Islet precursor cell (in vitro differentiated cells): ENCODE results near the gene PCA3.
"Not testable (repeated sequence)": the region's sequence is repeated elsewhere in the genome, so short reads cannot be mapped to it uniquely, and the experiment has no call there.

ENCODE experiments used
- DNase-seq: peaks from one replicate; pipeline ENCODE4 v3.0.0-alpha.2; 2018

The PCA3 gene

DNA sequence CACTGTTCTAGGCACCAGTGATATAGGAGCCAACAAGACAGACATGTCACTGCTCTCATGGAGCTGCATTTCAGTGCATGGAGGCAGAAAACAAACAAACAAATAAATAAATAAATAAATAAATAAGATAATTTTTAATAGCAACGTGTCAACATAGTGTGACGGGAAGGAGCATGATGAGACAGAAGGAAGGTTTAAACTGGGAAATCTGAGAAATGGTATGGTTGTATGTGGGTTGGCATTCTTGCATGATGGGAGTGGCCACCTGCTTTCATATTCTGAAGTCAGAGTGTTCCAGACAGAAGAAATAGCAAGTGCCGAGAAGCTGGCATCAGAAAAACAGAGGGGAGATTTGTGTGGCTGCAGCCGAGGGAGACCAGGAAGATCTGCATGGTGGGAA is at the start of gene PCA3:
Gene PCA3 (plus strand): TSS at position 301 of the 400 bp plus-strand sequence.
- no peak for DNase-seq

DNA sequence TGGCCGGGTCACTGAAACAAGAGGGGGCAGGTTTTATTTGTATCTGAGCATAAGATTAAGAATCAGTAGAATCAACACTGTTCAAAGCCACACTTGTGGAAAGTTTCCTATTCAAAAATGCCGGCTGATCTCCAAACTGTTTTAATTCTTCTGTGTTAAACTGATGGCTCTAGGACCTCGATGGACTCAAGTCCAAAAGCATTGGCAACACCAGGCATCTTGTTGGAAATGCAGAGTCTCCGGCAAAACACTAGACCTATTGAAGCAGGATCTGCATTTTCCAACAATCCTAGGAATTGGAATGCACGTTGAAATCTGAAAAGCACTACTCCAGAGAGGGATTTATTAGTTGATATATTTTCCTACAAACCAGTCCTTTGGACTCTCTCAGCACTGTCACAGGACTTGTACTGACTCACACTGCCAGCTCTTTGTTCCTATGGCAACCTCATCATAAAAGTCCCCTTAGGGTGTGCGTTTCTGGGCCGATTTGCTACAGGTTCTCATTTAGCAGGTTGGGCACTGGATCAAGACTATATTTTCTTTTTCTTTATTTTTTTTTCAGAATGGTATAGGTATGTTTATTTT is 48.1 kb upstream of the PCA3 start:
- DNase-seq: no peak

DNA sequence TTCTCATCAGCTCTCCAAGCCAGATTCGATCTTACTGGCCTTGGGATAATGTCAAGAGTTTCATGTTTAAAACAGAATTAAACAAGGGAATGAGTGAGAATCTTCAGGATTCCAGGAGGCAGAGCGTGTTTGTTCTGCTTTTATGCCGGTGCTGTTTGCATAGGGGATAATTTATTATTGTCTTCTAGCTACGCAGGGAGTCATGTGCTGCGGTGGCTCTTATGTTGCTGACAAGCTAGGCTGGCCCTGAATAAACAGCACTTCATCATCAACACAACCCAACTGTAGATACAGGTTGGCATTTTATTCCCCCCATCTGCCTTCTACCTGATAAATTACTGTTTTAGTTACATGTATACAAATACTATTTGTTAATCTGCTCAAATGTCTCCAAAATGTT is 47.1 kb upstream of the PCA3 start:
- no peak for DNase-seq

DNA sequence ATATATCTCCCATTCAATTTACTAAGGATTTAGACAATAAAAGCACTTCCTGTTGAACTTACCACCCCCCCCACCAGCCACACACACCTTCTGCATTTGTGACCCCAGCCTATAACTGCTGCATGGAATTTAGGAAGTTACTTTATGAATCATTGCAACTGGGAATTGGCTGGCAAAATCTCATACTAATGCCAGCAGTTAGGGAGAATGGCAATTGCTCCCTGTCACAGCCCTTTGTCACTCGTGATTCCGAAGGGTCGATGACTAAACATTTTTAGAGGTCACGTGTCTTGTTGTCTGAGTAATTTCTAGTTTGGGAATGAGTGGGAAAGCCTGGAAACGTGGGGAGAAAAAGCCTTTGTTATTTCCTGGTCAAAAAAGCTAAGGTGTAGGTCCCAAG is 46.6 kb upstream of the PCA3 start:
- no peak for DNase-seq

GRCh38 chr9:76718166-76718565 is 46.1 kb upstream of the PCA3 start:
- no peak for DNase-seq

DNA sequence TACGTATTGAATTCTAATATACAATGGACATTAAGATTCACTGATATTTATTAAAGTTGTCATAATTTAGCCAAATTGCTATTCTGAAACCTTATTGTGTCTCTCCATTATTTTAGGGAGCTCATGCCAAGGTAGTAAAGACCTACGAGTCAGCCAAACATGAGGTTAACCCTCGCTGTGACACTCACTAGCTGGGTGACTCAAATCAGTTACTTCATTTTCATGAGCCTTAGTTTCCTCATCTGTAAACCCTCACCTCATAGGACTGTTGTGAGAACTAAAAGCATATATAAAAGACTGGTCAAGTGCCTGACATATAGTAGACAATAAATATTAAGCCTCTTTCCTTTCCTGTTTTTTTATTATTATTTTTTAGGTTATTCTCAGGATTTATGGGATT is 44.0 kb upstream of the PCA3 start:
- DNase-seq: no peak

DNA sequence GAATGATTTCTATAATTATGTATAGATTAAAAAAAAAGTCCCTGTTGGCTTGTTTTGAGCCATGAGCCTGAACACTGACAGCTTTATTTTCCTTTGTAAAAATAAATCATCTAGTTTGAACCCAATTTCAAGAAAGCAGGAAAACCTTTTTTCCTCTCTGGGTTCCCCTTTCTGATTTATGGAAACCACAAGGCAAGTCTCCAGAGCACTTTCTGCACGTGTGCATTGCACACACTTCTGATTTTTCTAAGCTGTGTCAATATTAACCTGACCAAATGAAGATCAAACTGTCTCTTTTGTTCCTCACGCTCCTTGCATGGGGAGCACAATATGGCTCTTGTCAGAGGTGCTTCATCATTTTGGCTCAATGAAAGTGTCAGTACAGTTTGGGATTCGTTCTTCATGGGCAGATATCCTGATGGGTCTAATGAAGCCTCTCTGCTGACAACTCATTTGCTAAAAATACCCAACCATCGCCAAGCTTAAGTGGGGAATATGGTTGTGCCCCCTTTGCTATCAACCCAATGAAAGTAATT is 39.2 kb upstream of the PCA3 start:
- no peak for DNase-seq

GRCh38 chr9:76725885-76726284 is 38.4 kb upstream of the PCA3 start:
- no peak for DNase-seq

- no peak for DNase-seq
Observed at GRCh38 chr9:76729116-76729515, 35.1 kb upstream of the PCA3 start.

GRCh38 chr9:76729980-76730737 is 34.1 kb upstream of the PCA3 start:
- DNase-seq: no peak

DNA sequence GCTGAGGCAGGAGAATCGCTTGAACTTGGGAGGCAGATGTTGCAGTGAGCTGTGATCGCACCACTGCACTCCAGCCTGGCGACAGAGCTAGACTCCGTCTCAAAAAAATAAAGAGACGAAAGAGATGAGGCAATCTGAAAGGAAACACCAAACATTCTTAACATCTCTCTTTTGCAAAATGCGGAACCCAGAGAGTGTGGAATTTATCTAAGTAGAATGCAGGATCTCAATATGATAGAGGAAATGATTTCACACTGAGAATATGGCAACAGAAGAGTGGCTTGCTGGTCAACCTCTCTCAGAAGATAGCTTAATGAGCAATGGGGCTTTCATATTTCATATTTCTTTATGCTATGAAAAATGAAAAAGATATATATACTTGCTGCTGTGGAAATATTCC is 33.4 kb upstream of the PCA3 start:
- no peak for DNase-seq

- no peak for DNase-seq
Observed at GRCh38 chr9:76732341-76732958, 31.8 kb upstream of the PCA3 start.

- DNase-seq: no peak
Observed at GRCh38 chr9:76733096-76733495, 31.1 kb upstream of the PCA3 start.

GRCh38 chr9:76734716-76735115 is 29.5 kb upstream of the PCA3 start:
- no peak for DNase-seq

DNA sequence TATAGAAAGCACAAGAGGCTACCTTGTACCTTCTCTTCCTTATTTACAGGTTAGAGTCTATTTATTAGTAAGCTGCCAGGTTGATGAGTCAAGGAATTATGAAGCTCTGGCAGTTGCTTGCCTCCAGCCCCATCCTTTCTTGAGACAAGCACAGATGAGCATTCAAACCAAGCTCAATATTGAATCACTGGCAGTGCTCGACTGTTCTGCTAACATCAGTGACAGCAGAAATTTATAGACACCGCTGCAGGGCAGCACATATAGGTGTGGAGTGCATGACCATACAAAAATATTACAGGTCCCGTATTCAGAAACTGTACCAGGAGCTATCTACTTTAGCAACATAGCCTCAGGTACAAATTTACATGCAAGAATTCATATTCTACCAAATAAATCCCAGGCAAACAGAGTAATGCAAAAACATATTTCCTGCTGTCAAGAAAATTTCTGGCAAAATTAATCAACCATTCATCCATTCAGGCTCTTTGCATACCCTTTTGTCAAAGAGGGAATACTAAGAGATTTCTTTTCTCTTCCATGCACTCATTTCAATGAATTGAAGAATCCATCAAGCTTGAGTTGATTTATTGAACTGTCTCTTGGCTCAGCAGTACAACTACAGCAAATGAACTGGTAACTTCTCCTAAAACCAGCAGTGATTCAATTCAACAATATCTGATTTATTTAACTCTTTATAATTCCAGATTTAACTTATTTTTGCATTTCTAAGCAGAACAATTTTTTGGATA is 26.9 kb upstream of the PCA3 start:
- DNase-seq: no peak

DNA sequence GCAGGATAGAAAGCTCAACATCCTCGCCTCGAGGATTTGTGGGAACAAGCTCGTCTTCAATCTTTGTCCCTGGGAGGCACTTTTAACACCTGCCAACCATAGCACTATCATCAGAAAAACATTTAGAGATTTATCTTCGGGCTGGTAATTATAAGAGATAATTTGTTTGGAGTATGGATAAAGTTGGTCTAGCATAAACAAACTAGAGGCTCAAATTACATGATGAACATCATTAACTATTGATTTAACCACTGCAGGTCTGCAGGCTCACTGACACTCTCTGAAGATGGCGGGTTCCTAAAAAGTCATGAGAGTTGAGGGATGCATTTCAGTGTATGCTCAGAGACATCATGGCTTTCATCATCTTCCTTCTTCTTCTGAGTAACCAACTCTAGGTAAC is 25.8 kb upstream of the PCA3 start:
- DNase-seq: no peak

- no peak for DNase-seq
Observed at GRCh38 chr9:76741524-76741923, 22.7 kb upstream of the PCA3 start.

GRCh38 chr9:76742890-76743289 is 21.3 kb upstream of the PCA3 start:
- not testable (repeated sequence) for DNase-seq

GRCh38 chr9:76743931-76744330 is 20.3 kb upstream of the PCA3 start:
- no peak for DNase-seq

- DNase-seq: no peak
Observed at GRCh38 chr9:76744336-76744735, 19.9 kb upstream of the PCA3 start.

- no peak for DNase-seq
Observed at GRCh38 chr9:76751001-76751400, 13.2 kb upstream of the PCA3 start.

DNA sequence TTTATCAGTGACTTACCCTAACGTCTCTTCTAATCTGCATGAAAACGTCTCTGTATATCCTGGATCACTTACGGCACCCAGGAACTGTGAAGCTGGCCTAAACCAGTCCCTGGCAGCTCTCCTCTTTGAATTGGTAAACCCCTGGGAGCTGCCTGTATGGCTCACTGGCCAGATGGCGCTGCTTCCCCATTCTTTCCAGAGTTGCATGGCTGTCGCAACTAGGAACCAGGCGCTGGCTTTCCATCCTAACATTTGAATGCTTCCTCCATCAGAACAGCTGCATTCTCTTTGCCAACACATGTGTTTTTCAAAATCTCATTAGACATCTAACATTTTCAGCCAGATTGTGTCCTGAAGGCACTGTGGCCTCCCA is 8.0 kb upstream of the PCA3 start:
- DNase-seq: peak; percentile 65

GRCh38 chr9:76756941-76757673 is 7.1 kb upstream of the PCA3 start:
- DNase-seq: no peak
